Stomach (tissue), 9 donors: ENCODE measurements around the gene FAM83E. TPM values are rescaled to one million over a fixed set of nuclear protein-coding genes. Genes with fewer than 3 reads are reported as not detected.

Source experiments
- DNase-seq, 2 donors: peaks; one replicate each; pipeline versions ENCODE4 v3.0.0 to v3.0.0-alpha.2; 2013 to 2019
- H3K27ac ChIP-seq, 5 donors: fragments of 200-600 bp in 4 of 5; sonication (generic) in 4 of 5; one replicate each; pipeline ENCODE4 v1.5.1; 2013 to 2019; ENCODE audit warnings: mild to moderate bottlenecking in 1 of 5, moderate library complexity in 1 of 5
- H3K27me3 ChIP-seq, 3 donors: fragments of 200-600 bp; sonication (generic); one replicate each; pipeline ENCODE4 v1.5.1; 2017 to 2019; ENCODE audit warnings: mixed run types in 1 of 3
- H3K36me3 ChIP-seq, 4 donors: fragments of 200-600 bp; sonication (generic); 1 replicate in 3 of 4; 2 replicates in 1 of 4; pipeline ENCODE4 v1.5.1; 2016 to 2019
- H3K4me1 ChIP-seq, 4 donors: fragments of 200-600 bp; sonication (generic); one replicate each; pipeline ENCODE4 v1.5.1; 2016 to 2019
- H3K4me3 ChIP-seq, 4 donors: fragments of 200-600 bp; sonication (generic) in 3 of 4; one replicate each; pipeline ENCODE4 v1.5.1; 2016 to 2019; ENCODE audit warnings: mild to moderate bottlenecking in 1 of 4
- H3K9me3 ChIP-seq, 4 donors: fragments of 200-600 bp; sonication (generic); one replicate each; pipeline ENCODE4 v1.5.1; 2016 to 2019
- EP300 ChIP-seq: sonication (generic); formaldehyde crosslinking; IDR thresholded peaks from one replicate; pipeline ENCODE4 v1.6.1; 2017; ENCODE audit warnings: antibody characterized with exemption
- POLR2A ChIP-seq, 4 donors: fragments of 450-650 bp; IDR thresholded peaks; one replicate each; pipeline ENCODE4 v1.6.1; 2016; ENCODE audit warnings: antibody characterized with exemption in 4 of 4, control low read depth in 2 of 4, mild to moderate bottlenecking in 1 of 4, moderate library complexity in 1 of 4
- POLR2AphosphoS5 ChIP-seq, 3 donors: sonication (generic); formaldehyde crosslinking; IDR thresholded peaks; one replicate each; pipeline ENCODE4 v1.6.1; 2016; ENCODE audit warnings: antibody characterized with exemption in 3 of 3
- WGBS, 5 donors: extraction: QIAGEN DNeasy Blood & Tissue Kit in 3 of 5; methylation state at CpG; one replicate each; pipeline versions ENCODE4 v1.1.5 to v1.1.7; 2013 to 2018; 5-methylcytosine and 5-hydroxymethylcytosine counted together
- intact Hi-C: fragments of 100-400 bp; cut with DNase I; formaldehyde crosslinking; loops from one replicate; pipeline ENCODE4 v1.15.1; 2023; ENCODE audit warnings: low total_unique reads
- polyA plus RNA-seq, 3 donors: library from polyadenylated mRNA; stranded (reverse); fragments of 200-250 nt; gene quantifications; one replicate each; pipeline ENCODE4 v1.2.3, GENCODE V29; 2013
- total RNA-seq, 5 donors: library from RNA; depleted of rRNA; stranded (reverse); fragments of >200 nt; gene quantifications; one replicate each; pipeline versions ENCODE4 v1.1.0 to v1.2.3, GENCODE V29; 2014 to 2016
- TF ChIP-seq, protein P1 (sequence below), 7 experiments: fragments of 450-650 bp in 4 of 7; fragments of 200-600 bp in 3 of 7; sonication (generic) in 3 of 7; IDR thresholded peaks; one replicate each; pipeline ENCODE4 v1.5.1; 2016 to 2019; ENCODE audit warnings: antibody characterized with exemption in 7 of 7, control low read depth in 2 of 7, mild to moderate bottlenecking in 1 of 7
- donor health status: healthy with polysubstance abuse.
- donor health status: Bipolar disorder and iron deficiency.
- donor health status: healthy.

The FAM83E gene
- total and polyA plus RNA-seq, 8 donors: 13.3 to 275 (median 46.3) TPM

GRCh38 chr19:48595171-48595570 lies 19.7 kb downstream of the FAM83E start:
- Histone ChIP-seq H3K9me3 (no peaks in the 10 kb centered on the region), H3K27ac (no peak overlapping the region), H3K4me3 (no peak overlapping the region), H3K27me3 (peaks cover 0 to 18% (median 0%) of the 10 kb centered on the region in 3 donors), H3K4me1 (no peaks in the 10 kb centered on the region), H3K36me3 (no peaks in the 10 kb centered on the region)
- intact Hi-C loops: no loop called here
- TF ChIP-seq POLR2A (IDR thresholded peaks at IDR 0.05) (no peak), POLR2AphosphoS5 (IDR thresholded peaks at IDR 0.05) (no peak), EP300 (no peak)
- TF ChIP-seq, protein P1, sequence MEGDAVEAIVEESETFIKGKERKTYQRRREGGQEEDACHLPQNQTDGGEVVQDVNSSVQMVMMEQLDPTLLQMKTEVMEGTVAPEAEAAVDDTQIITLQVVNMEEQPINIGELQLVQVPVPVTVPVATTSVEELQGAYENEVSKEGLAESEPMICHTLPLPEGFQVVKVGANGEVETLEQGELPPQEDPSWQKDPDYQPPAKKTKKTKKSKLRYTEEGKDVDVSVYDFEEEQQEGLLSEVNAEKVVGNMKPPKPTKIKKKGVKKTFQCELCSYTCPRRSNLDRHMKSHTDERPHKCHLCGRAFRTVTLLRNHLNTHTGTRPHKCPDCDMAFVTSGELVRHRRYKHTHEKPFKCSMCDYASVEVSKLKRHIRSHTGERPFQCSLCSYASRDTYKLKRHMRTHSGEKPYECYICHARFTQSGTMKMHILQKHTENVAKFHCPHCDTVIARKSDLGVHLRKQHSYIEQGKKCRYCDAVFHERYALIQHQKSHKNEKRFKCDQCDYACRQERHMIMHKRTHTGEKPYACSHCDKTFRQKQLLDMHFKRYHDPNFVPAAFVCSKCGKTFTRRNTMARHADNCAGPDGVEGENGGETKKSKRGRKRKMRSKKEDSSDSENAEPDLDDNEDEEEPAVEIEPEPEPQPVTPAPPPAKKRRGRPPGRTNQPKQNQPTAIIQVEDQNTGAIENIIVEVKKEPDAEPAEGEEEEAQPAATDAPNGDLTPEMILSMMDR (IDR thresholded peaks at IDR 0.05): no peak
- DNase-seq: no peak
- 82 to 90% (median 88%) methylated on average over 9 of the region's 9 CpGs for WGBS, 5 donors

- Histone ChIP-seq H3K36me3 (no peaks in the 10 kb centered on the region), H3K27me3 (no peaks in the 10 kb centered on the region), H3K27ac (no peak overlapping the region), H3K9me3 (no peaks in the 10 kb centered on the region), H3K4me1 (peaks cover 7 to 13% (median 10%) of the 10 kb centered on the region in 4 donors), H3K4me3 (no peak overlapping the region)
- TF ChIP-seq POLR2AphosphoS5 (IDR thresholded peaks at IDR 0.05) (no peak), EP300 (no peak), POLR2A (IDR thresholded peaks at IDR 0.05) (no peak)
- TF ChIP-seq, protein P1 (IDR thresholded peaks at IDR 0.05): no peak
- intact Hi-C loops: no loop called here
- DNase-seq: no peak
- whole genome bisulfite sequencing, 5 donors: 77 to 84% (median 80%) methylated on average over 5 of the region's 5 CpGs
These were observed 23.9 kb downstream of the FAM83E start for GRCh38 chr19:48591021-48591420.

- Histone ChIP-seq H3K4me3 (peak overlapping the region; percentile 30 to 47 (median 39)), H3K36me3 (no peaks in the 10 kb centered on the region), H3K27ac (peak overlapping the region in 1 of 5 donors; percentile 34), H3K9me3 (no peaks in the 10 kb centered on the region), H3K4me1 (peaks cover 12 to 18% (median 17%) of the 10 kb centered on the region in 4 donors), H3K27me3 (no peaks in the 10 kb centered on the region)
- DNase-seq: peak; percentile 96
- 3 to 6% (median 4%) methylated on average over 35 to 36 of the region's 36 CpGs for WGBS, 5 donors
- TF ChIP-seq, protein P1 (IDR thresholded peaks at IDR 0.05): peak in 6 of 7 experiments; percentile 81 to 98 (median 92)
- TF ChIP-seq EP300 (no peak), POLR2AphosphoS5 (IDR thresholded peaks at IDR 0.05) (peak in 1 of 3 donors; percentile 65)
- intact Hi-C loops: loop anchor here (5.0 kb wide), 2 partner anchors 82 to 102 kb away; no protein-coding TSS in a partner anchor
These were observed 26.0 kb downstream of the FAM83E start for GRCh38 chr19:48588670-48589401.

DNA sequence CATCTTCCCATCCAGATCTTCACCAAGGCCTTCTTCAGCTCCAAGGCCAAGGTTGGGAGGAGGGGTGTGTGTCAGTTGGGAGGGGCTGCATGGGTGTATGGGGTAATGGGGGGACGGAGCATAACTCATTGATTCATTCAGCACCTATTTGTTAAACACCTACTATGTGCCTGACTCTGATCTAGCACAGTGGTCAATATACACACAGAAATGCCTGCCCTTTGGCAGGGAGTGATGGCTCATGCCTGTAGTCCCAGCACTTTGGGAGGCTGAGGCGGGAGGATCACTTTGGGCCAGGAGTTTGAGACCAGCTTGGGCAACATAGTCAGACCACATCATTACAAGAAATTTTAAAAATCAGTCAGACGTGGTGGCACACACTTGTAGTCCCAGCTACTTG lies 27.5 kb downstream of the FAM83E start:
- TF ChIP-seq POLR2A (IDR thresholded peaks at IDR 0.05) (no peak), EP300 (no peak), POLR2AphosphoS5 (IDR thresholded peaks at IDR 0.05) (no peak)
- TF ChIP-seq, protein P1 (IDR thresholded peaks at IDR 0.05): no peak
- intact Hi-C loops: loop anchor here (5.0 kb wide), 2 partner anchors 80 to 100 kb away; no protein-coding TSS in a partner anchor
- no peaks in the 10 kb centered on the region for H3K27me3 ChIP-seq
- WGBS, 5 donors: 81 to 95% (median 92%) methylated on average over 3 of the region's 3 CpGs
- no peak overlapping the region for H3K27ac ChIP-seq
- H3K36me3 ChIP-seq: no peaks in the 10 kb centered on the region
- H3K9me3 ChIP-seq: no peaks in the 10 kb centered on the region
- H3K4me3 ChIP-seq: no peak overlapping the region
- peaks cover 13 to 24% (median 20%) of the 10 kb centered on the region in 4 donors for H3K4me1 ChIP-seq
- no peak for DNase-seq
